GM18909 (cell line): ENCODE results near the gene RPS10.

ENCODE experiments used
- ATAC-seq: cut with Tn5 transposase; IDR thresholded peaks from one replicate; pipeline ENCODE4 v1.9.1; 2021; ENCODE audit warnings: mild to moderate bottlenecking; ENCODE audit not compliant: unreplicated experiment, poor library complexity

RPS10 gene

DNA sequence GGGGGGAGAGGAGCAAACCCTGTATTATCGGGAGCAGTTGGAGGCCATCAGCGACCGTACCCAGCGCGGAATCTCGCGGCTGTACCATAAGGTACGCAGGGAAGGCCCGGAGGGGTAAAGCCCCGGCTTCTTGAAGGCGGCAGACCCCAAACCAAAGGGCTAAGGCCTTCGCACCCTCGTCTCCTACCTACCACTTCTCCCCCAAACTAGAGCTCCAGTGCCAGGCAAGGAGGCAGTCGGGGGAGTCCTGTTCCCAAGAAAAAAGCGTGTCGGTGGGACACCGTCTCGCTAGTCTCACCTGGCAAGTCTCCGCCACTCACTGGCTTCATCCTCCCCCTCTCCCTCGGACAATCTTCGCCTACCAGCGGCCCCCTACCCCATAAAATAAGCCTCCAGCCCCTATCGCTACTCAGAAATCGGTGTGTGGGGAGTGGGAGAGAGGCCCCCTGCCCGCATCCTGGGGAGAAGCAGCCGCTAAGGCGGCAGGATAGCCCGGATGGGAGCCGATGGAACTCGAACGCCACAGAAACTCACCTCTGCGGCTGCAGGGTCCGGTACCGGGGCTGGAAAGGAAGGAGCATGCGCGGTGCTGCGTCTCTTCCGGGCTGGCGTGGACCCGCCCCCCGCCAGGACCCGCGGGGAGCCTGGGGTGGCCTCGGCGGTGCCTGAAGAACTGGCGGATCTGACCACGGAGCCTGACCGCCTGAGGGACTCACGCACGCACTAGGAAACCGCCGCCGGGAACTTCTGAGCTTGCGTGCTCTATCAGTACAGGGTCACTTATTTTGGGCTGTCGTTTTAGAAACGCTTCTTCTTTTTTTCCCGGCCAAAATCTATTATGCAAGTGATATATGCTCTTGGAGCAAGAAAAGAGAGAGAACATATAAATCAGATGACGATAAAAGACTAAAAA, at the start of gene RPS10:
Gene RPS10 (minus strand): TSS at position 572 of the 913 bp plus-strand sequence. CDS start 848 bp downstream, outside the sequence.
- peak; percentile 87 for ATAC-seq

DNA sequence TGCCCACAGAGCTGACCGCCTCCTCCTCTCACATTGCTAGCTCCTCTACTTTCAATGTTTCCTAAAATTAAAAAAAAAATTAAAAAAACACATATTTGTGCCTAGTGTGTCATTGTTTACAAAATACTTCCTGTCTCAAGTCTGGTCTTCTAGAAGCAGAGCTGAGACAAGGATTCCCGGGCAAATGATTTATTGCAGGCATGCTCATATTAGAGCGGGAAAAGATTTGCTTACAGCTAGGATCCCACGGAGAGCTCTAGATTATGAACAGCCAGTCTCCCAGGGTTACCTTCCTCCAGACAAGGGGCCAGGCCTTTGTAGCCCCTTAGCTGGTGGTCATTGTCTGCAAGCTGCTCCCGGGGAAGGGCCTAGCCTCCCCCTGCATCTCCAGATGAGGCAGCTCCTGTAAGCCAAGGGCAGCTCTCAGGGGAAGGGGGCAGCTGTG, 49.4 kb upstream of the RPS10 start:
- ATAC-seq: no peak

DNA sequence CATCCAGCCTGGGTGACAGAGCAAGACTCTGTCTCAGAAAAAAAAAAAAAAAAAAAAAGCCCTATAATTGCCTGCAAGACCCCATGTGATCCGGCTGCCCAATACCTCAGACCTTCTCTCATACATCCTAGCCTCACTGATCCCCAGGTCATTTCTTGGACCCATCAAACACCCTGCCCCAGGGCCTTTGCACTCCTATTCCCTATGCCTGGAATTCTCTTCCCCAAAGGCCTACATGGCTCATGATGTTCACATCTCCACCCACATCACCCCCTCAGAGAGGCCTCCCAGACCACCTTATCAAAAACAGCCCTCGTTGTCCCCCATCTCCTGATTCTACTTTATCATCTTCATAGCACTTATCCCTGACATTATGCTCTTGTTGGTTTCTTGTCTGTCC, 48.9 kb upstream of the RPS10 start:
- no peak for ATAC-seq

GRCh38 chr6:34473967-34474366, 48.1 kb upstream of the RPS10 start:
- no peak for ATAC-seq

- ATAC-seq: no peak
Observed at GRCh38 chr6:34472425-34472824, 46.6 kb upstream of the RPS10 start.

GRCh38 chr6:34469499-34469898, 43.6 kb upstream of the RPS10 start:
- ATAC-seq: no peak

DNA sequence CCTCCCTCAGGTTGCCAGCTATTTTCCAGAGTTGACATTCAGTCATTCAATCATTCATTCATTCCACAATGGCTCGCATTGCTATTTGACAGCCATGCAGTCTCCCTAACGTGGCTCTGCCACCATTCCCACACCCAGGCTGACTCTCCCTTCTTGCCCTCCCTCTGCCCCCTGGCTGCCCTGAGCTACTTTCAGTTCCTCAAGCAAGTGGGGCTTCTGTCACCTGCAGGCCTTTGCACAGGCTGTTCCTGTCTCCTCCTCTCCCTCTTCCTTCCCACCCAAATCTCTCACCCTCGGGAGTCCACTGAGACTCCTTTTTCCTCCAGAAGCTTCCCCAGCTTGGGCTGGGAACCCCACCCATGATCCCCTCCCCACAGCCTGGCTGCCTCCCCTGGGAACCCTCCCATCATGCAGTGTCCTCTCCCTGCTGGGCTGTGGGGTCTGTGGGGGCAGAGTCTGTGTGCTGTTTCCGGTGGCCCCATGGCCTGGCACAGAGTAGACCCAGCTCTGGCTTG, 42.6 kb upstream of the RPS10 start:
- no peak for ATAC-seq

DNA sequence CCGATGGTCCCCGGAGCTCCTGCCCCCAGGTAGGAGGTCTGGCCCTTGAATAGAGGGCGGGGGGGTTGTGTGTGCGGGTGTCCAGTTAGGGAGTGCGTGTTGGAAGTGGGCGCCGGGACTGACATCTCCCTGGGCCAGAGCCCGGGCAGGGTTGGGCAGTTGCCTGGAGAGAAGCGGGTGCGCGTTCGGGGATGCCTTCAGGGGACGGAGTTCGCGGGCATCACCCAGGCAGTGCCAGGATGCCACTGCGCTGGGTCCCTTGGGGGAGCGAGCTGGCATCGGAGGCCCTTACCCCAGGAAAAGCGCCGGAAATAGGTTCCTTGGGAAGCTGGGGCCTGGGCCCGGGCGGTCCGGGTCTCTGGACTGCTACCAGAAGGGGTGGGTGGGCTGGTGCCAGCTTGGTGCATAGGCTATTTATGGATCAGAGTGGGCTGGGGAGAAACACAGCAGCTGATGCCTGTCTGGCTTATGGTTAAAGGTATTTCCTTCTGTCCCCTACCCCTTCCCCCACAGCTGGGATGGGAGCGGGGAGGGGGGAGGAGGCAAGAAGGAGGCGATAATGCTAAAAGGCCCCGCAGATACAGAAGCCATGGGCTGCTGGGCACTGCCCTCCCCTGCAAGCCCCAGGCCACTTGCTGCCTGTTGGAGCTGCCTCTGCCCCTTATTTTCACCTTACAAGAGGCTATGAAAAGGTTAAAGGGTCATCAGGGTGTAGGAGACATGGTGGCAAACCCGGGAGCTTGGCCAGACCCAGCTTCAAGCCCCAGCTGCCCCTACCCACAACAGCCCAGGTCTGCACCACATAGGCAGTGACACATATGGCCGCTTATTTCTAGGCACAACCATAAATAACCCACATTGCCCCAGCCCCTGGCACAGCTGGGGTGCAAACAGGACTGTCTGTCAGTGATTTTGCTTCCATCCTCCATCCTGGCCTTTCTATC, 40.6 kb upstream of the RPS10 start:
- no peak for ATAC-seq

DNA sequence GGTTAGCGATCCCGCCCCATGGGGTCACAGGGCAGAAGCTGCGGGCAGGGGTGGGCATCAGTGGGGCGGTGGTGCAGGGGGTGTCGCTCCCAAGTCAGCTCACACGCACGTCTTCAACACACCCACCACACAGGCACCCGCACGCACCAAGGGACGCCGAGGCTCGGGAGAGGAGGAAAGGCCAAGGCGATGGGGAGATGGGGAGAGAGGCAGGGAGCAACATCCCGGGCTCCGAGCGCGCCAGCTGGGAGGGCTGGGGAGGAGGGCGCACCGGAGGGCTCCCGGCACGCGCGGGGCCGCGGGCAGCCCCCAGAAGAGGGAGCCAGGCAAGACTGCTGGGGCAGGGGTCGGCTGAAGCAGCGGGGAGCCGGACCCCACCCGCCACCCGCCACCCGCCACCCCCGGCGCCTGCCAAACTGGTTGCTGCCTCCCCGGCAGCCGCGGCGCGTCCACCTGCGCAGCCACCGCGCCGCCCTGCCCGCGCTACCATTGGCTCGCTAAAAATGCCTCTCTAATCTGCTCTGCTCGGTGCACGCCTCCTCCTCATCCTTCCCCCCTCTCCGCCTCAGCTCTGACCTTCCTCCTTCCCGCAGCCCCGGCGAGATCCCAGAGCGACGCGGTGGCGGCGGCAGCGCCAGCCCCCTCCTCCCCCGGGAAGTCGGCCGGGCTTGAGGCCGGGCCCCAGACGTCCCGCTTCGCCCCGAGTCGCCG, 39.8 kb upstream of the RPS10 start, which contains the start of gene PACSIN1:
Gene PACSIN1 (plus strand): TSS at position 546 of the 711 bp plus-strand sequence. CDS start 60,230 bp downstream, outside the sequence.
- no peak for ATAC-seq

- ATAC-seq: no peak
Observed at GRCh38 chr6:34463849-34464248, 38.0 kb upstream of the RPS10 start.

- ATAC-seq: no peak
Observed at GRCh38 chr6:34463299-34463698, 37.4 kb upstream of the RPS10 start.

GRCh38 chr6:34462551-34462971, 36.7 kb upstream of the RPS10 start:
- ATAC-seq: no peak

GRCh38 chr6:34462010-34462409, 36.1 kb upstream of the RPS10 start:
- ATAC-seq: no peak

GRCh38 chr6:34460796-34461507, 35.1 kb upstream of the RPS10 start:
- ATAC-seq: no peak

DNA sequence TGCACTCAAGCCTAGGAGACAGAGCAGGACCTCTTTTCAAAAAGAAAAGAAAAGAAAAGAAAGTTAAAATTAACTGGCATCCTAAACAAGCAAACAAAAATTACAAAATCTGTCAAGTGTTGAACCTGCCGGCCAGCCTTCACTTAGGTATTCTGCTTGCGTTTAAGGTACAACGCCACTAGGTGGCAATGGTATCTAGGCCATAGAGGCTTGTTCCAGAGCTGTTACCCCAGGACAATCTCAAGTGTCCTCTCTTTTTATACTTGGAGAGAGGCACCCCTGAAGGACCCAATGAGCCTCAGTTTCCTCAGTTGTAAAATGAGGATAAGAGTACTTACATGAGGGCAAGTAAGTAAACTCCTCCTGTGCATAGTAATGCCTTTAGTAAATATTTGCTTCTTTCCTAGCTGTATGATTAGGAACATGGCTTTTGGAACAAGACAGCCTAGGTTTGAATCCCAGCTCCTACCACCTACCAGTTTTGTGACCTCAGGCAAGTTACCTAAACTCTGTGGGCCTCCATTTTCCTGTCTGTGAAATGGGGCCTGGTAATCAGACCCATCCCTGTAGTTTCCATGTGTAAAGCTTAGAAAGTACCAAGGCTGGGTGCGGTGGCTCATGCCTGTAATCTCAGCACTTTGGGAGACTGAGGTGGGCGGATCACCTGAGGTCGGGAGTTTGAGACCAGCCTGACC, 34.2 kb upstream of the RPS10 start:
- no peak for ATAC-seq

DNA sequence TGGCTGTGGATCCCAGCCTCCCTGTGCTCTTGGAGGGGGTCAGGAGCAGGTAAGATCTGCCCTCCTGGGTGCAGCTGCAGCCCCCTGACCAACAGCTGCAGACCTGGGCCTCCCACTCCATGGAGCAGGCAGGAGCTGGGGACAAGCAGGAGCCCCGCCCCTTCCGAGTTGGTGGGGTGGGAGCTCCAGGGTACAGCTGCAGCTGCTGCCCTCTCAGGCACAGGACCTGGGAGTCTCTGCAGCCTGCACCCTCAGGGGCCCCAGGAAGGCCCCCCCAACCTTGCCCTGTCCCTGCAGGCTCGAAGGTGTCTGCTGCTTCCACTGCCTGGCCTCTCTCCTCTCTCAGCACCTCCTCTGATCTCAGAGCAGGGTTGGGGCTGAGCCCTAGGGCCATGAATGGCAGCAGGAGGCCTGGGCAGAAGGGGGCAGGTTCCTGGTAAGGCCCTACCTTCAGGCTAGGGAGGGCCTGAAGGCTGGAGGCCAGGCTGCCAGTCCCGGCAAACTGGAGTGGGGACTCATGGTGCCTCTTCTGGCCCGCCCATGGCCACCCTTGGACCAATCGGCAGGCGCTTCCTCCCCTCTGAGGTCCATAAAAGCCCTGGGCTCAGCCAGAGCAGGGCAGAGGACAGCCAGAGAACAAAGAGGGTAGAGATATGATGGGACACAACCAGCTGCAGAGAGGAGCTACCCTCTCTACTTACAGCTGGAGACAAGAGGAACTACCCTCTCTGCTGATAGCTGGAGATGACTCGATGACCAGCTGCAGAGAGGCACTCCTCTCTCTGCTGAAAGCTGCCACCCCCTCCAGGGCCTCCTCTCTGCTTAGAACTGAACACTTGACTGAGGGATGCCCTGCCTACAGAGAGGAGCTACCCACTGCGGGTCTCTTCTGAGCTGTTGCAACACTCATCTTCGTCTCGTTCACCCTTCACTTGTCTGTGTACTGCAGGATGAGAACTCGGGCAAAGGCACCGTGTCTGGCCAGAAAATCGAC, 32.2 kb upstream of the RPS10 start:
- ATAC-seq: no peak

GRCh38 chr6:34457382-34457741, 31.5 kb upstream of the RPS10 start:
- no peak for ATAC-seq

DNA sequence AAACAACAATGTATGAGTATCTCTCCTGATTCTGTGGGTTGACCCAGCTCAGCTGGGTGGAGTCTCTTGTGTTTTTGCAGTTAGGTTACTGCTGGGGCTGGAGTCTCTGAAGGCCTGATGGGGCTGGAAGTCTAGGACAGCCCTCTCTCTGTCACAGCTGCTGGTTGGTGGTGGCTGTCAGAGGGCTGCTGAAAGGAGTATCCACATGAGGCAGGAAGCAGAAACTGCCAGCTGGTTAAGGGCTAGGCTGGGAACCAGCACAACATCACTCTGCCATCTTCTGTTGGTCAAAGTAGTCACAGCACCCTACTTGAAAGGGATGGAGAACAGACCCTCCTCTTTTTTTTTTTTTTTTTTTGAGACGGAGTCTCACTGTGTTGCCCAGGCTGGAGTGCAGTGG, 30.0 kb upstream of the RPS10 start:
- no peak for ATAC-seq
